K562 (cell line): ENCODE data around the gene FRAT2. TPM values are rescaled to one million over a fixed set of nuclear protein-coding genes. Genes with fewer than 3 reads are reported as not detected.

Experiments
- ESRRA ChIP-seq: fragments of 450-650 bp; IDR thresholded peaks from 2 replicates; pipeline ENCODE4 v1.6.1; 2014; ENCODE audit warnings: low read depth, mild to moderate bottlenecking, moderate library complexity, borderline replicate concordance
- ETV1 ChIP-seq: fragments of 450-650 bp; conservative IDR thresholded peaks from 2 replicates; pipeline ENCODE4 v1.6.1; 2016; ENCODE audit warnings: missing genetic modification characterization, control low read depth, low read depth, missing compliant biosample characterization
- GTF2B ChIP-seq: IDR thresholded peaks from 2 replicates; pipeline ENCODE4 v1.6.1; 2011; ENCODE audit not compliant: insufficient read length; ENCODE audit errors: extremely low read depth
- HMG20A ChIP-seq: fragments of 450-650 bp; formaldehyde crosslinking; conservative IDR thresholded peaks from 2 replicates; pipeline ENCODE4 v1.4.0; 2020; ENCODE audit warnings: mild to moderate bottlenecking, mixed read lengths
- HNRNPL ChIP-seq: fragments of 200-400 bp; formaldehyde crosslinking; IDR thresholded peaks from 2 replicates; pipeline ENCODE4 v1.6.1; 2017; ENCODE audit warnings: low read depth, mild to moderate bottlenecking, low read length
- IRF9 ChIP-seq: fragments of 450-650 bp; IDR thresholded peaks from 2 replicates; pipeline ENCODE4 v1.6.1; 2016; ENCODE audit warnings: missing biosample characterization, missing genetic modification characterization
- MIER1 ChIP-seq: fragments of 450-650 bp; IDR thresholded peaks from 2 replicates; pipeline ENCODE4 v1.6.1; 2016; ENCODE audit warnings: antibody characterized with exemption, mild to moderate bottlenecking, low read depth
- NELFE ChIP-seq: IDR thresholded peaks from 2 replicates; pipeline ENCODE4 v1.6.1; 2011; ENCODE audit warnings: mild to moderate bottlenecking; ENCODE audit not compliant: insufficient read depth, insufficient read length
- RBM34 ChIP-seq: fragments of 200-400 bp; formaldehyde crosslinking; IDR thresholded peaks from 2 replicates; pipeline ENCODE4 v1.6.1; 2018; ENCODE audit warnings: low read length, borderline replicate concordance; ENCODE audit not compliant: insufficient read depth
- RBM39 ChIP-seq: fragments of 200-400 bp; formaldehyde crosslinking; optimal IDR thresholded peaks from 2 replicates; pipeline ENCODE3; 2018; ENCODE audit warnings: low read depth, low read length
- SPI1 ChIP-seq: IDR thresholded peaks from 2 replicates; pipeline ENCODE4 v1.6.1; 2011; ENCODE audit warnings: low read depth, low read length, control low read depth, borderline replicate concordance
- TAL1 ChIP-seq: fragments of 450-650 bp; IDR thresholded peaks from 2 replicates; pipeline ENCODE4 v1.6.1; 2016; ENCODE audit warnings: mild to moderate bottlenecking
- TFAP4 ChIP-seq: sonication (generic); formaldehyde crosslinking; IDR thresholded peaks from 2 replicates; pipeline ENCODE4 v1.8.0; 2022; ENCODE audit warnings: missing genetic modification reagents, mild to moderate bottlenecking, moderate library complexity, borderline replicate concordance
- U2AF1 ChIP-seq: fragments of 200-400 bp; formaldehyde crosslinking; optimal IDR thresholded peaks from 2 replicates; pipeline ENCODE3; 2017; ENCODE audit warnings: mild to moderate bottlenecking, low read depth, low read length, moderate library complexity
- ZBTB49 ChIP-seq: sonication (generic); formaldehyde crosslinking; IDR thresholded peaks from 2 replicates; pipeline ENCODE4 v1.8.0; 2022; ENCODE audit warnings: missing genetic modification reagents, mild to moderate bottlenecking, borderline replicate concordance
- ZFP36 ChIP-seq: fragments of 150-350 bp; IDR thresholded peaks from 2 replicates; pipeline ENCODE4 v1.6.1; 2018; ENCODE audit warnings: low read length, low read depth; ENCODE audit not compliant: partially characterized antibody
- ZNF518B ChIP-seq: fragments of 250-450 bp; sonication (Bioruptor Pico); IDR thresholded peaks from 2 replicates; pipeline ENCODE4 v1.5.0; 2021; ENCODE audit warnings: mild to moderate bottlenecking, moderate library complexity
- ZNF668 ChIP-seq: fragments of 250-450 bp; sonication (Bioruptor Pico); IDR thresholded peaks from 2 replicates; pipeline ENCODE4 v1.8.0; 2022; ENCODE audit warnings: mild to moderate bottlenecking, inconsistent platforms
- ZNF695 ChIP-seq: fragments of 450-650 bp; formaldehyde crosslinking; IDR thresholded peaks from 2 replicates; pipeline ENCODE4 v1.4.0; 2020; ENCODE audit warnings: mild to moderate bottlenecking, moderate library complexity
- polyA plus RNA-seq, 8 experiments: library from polyadenylated mRNA; depleted of rRNA in 4 of 8; stranded (reverse) in 5 of 8; unstranded in 3 of 8; fragments of >200 nt; fragmentation: Nextera tagmentation in 2 of 8; fragmentation: Illumina TruSeq in 1 of 8; extraction: Ambion mirVana in 2 of 8; extraction: Trizol in 1 of 8; gene quantifications; 2 replicates each; pipeline versions ENCODE4 v1.2.1 to v1.2.3, GENCODE V29; 2011 to 2014; ENCODE audit warnings: inconsistent platforms in 1 of 8, missing spikeins in 1 of 8
- total RNA-seq, 7 experiments: library from RNA; depleted of rRNA in 6 of 7; stranded (reverse); fragments of >200 nt in 6 of 7; fragmentation: Illumina TruSeq in 2 of 7; extraction: Trizol in 2 of 7; gene quantifications; 2 replicates each; pipeline versions ENCODE4 v1.2.1 to v1.2.3, GENCODE V29; 2011 to 2021; ENCODE audit warnings: low replicate concordance in 1 of 7

FRAT2 gene
- total and polyA plus RNA-seq, 9 of the 15 experiments (the other 6 are each of a cell fraction or from before 2014, with no cell fraction given) = 4.3 to 31.7 (median 19.5) TPM

- TF ChIP-seq GTF2B = no peak
- no peak for TF ChIP-seq TAL1
- no peak for TF ChIP-seq U2AF1
- TF ChIP-seq MIER1 = no peak
- TF ChIP-seq HMG20A (CRISPR knock-in tag) = no peak
- no peak for TF ChIP-seq ZNF695 (CRISPR knock-in tag)
- TF ChIP-seq RBM39 = peak; percentile 10
- TF ChIP-seq HNRNPL = no peak
- TF ChIP-seq ESRRA = peak; percentile 98
- no peak for TF ChIP-seq ZNF518B
- peak; percentile 30; the same call in 1 of the 2 replicates for TF ChIP-seq ETV1 (tag)
- no peak for TF ChIP-seq IRF9 (tag)
- TF ChIP-seq NELFE = no peak
- no peak for TF ChIP-seq SPI1
- no peak for TF ChIP-seq ZNF668 (CRISPR knock-in tag)
- TF ChIP-seq ZBTB49 (CRISPR knock-in tag) = no peak
- TF ChIP-seq RBM34 = no peak
- no peak for TF ChIP-seq ZFP36
- 0 out of 2 replicates have a peak, but pooled peaks have one; percentile 2 for TF ChIP-seq TFAP4 (CRISPR knock-in tag)
Measured at GRCh38 chr10:97332591-97333350, 1.8 kb downstream of the FRAT2 start (continued).
